HepG2 (cell line): ENCODE data around the gene MYOZ3. TPM values are rescaled to one million over a fixed set of nuclear protein-coding genes. Genes with fewer than 3 reads are reported as not detected.

Experiments
- CC2D1A ChIP-seq: sonication (generic); formaldehyde crosslinking; IDR thresholded peaks from 2 replicates; pipeline ENCODE4 v1.8.1; 2023; ENCODE audit warnings: mild to moderate bottlenecking, missing genetic modification reagents
- CHD2 ChIP-seq: IDR thresholded peaks from 2 replicates; pipeline ENCODE4 v1.6.1; 2011; ENCODE audit warnings: low read depth, low read length, improper control_type of control experiment
- ERF ChIP-seq: IDR thresholded peaks from 2 replicates; pipeline ENCODE4 v1.6.1; 2018; ENCODE audit warnings: missing biosample characterization, missing genetic modification reagents
- GFI1 ChIP-seq: sonication (generic); formaldehyde crosslinking; IDR thresholded peaks from 2 replicates; pipeline ENCODE4 v1.5.0; 2020; ENCODE audit warnings: missing genetic modification reagents, mild to moderate bottlenecking, borderline replicate concordance
- IKZF1 ChIP-seq: fragments of 450-650 bp; IDR thresholded peaks from 2 replicates; pipeline ENCODE4 v1.7.1; 2016
- IRX3 ChIP-seq: sonication (generic); formaldehyde crosslinking; IDR thresholded peaks from 2 replicates; pipeline ENCODE4 v1.8.1; 2023; ENCODE audit warnings: mild to moderate bottlenecking, low read depth, missing genetic modification reagents, borderline replicate concordance
- MED13 ChIP-seq: sonication (generic); formaldehyde crosslinking; IDR thresholded peaks from 2 replicates; pipeline ENCODE4 v1.5.0; 2020; ENCODE audit warnings: missing genetic modification reagents
- MTA3 ChIP-seq: sonication (generic); formaldehyde crosslinking; IDR thresholded peaks from 2 replicates; pipeline ENCODE4 v1.4.0; 2020; ENCODE audit warnings: missing genetic modification reagents
- NONO ChIP-seq, 2 experiments: fragments of 450-650 bp in 1 of 2; sonication (generic) in 1 of 2; formaldehyde crosslinking in 1 of 2; IDR thresholded peaks in 1 of 2; conservative IDR thresholded peaks in 1 of 2; 2 replicates each; pipeline versions ENCODE4 v1.6.1 to v1.8.0; 2017 to 2022; ENCODE audit warnings: mild to moderate bottlenecking in 1 of 2, missing genetic modification reagents in 1 of 2, moderate library complexity in 1 of 2
- REL ChIP-seq: sonication (generic); formaldehyde crosslinking; conservative IDR thresholded peaks from 2 replicates; pipeline ENCODE4 v1.8.0; 2022; ENCODE audit warnings: mild to moderate bottlenecking, missing genetic modification reagents, moderate library complexity
- SALL1 ChIP-seq: sonication (generic); formaldehyde crosslinking; IDR thresholded peaks from 2 replicates; pipeline ENCODE4 v1.8.0; 2022; ENCODE audit warnings: mild to moderate bottlenecking, missing genetic modification reagents
- SMYD3 ChIP-seq: sonication (generic); formaldehyde crosslinking; IDR thresholded peaks from 2 replicates; pipeline ENCODE4 v1.8.1; 2023; ENCODE audit warnings: mild to moderate bottlenecking, missing genetic modification reagents
- TBX3 ChIP-seq: fragments of 450-650 bp; IDR thresholded peaks from 2 replicates; pipeline ENCODE4 v1.6.1; 2017; ENCODE audit warnings: antibody characterized with exemption, mild to moderate bottlenecking, inconsistent platforms, borderline replicate concordance
- ZNF10 ChIP-seq: sonication (generic); formaldehyde crosslinking; IDR thresholded peaks from 2 replicates; pipeline ENCODE4 v1.4.0; 2020; ENCODE audit warnings: mild to moderate bottlenecking, low read depth, missing genetic modification reagents, borderline replicate concordance
- polyA plus RNA-seq, 8 experiments: library from polyadenylated mRNA; depleted of rRNA in 3 of 8; stranded (reverse) in 7 of 8; unstranded in 1 of 8; fragments of >200 nt; fragmentation: Illumina TruSeq in 4 of 8; extraction: Trizol in 4 of 8; gene quantifications; 2 replicates each; pipeline versions ENCODE4 v1.2.1 to v1.2.3, GENCODE V29; 2011 to 2016; ENCODE audit warnings: low read depth in 4 of 8, missing spikeins in 1 of 8, mixed read lengths in 1 of 8; ENCODE audit not compliant: insufficient read depth in 1 of 8
- total RNA-seq, 5 experiments: library from RNA; depleted of rRNA; stranded (reverse); fragments of >200 nt; fragmentation: Illumina TruSeq; extraction: Trizol; gene quantifications; 2 replicates each; pipeline ENCODE4 v1.2.3, GENCODE V29; 2016; ENCODE audit warnings: low read depth in 1 of 5
- TF ChIP-seq, protein P1 (sequence below): sonication (generic); formaldehyde crosslinking; IDR thresholded peaks from 2 replicates; pipeline ENCODE4 v1.5.1; 2020; ENCODE audit warnings: mild to moderate bottlenecking, missing genetic modification reagents, moderate library complexity
- TF ChIP-seq, protein P2 (sequence below): IDR thresholded peaks from 2 replicates; pipeline ENCODE4 v1.6.1; 2016
- TF ChIP-seq, protein P3 (sequence below): IDR thresholded peaks from 2 replicates; pipeline ENCODE4 v1.6.1; 2018; ENCODE audit warnings: missing genetic modification reagents
- TF ChIP-seq, protein P4 (sequence below): sonication (generic); formaldehyde crosslinking; IDR thresholded peaks from 2 replicates; pipeline ENCODE4 v1.8.0; 2023; ENCODE audit warnings: mild to moderate bottlenecking, missing genetic modification reagents
- TF ChIP-seq, protein P5 (sequence below): sonication (generic); formaldehyde crosslinking; IDR thresholded peaks from 2 replicates; pipeline ENCODE4 v1.4.0; 2020; ENCODE audit warnings: mild to moderate bottlenecking, missing genetic modification reagents

The MYOZ3 gene
- total and polyA plus RNA-seq, 2 of the 13 experiments (the other 11 are each of a cell fraction or from before 2014, with no cell fraction given), result 0.05 TPM; not detected in 1

DNA sequence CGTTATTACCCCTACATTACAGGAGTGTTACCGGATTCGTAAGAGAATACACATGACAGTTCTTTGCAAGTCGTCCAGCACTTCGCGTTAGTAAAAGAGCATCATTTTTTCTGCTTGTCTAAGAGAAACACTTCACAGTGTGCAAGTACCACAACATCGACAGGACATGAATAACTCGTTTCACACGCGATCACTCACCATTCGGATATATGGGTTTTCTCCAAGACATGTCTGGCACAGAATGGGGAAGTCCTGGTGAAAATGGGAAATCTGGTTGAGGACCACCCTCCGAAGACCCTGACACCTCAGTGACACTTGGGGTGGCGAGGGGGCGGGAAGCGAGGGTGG, 39.2 kb downstream of the MYOZ3 start (continued):
- TF ChIP-seq NONO (IDR thresholded peaks at IDR 0.05) (no peak), NONO (CRISPR knock-in tag; conservative IDR thresholded peaks at IDR 0.05) (no peak), ERF (CRISPR knock-in tag) (no peak), SALL1 (no peak), CC2D1A (CRISPR knock-in tag) (no peak), ZNF10 (CRISPR knock-in tag) (no peak), MTA3 (CRISPR knock-in tag) (no peak), TBX3 (no peak), CHD2 (no peak), REL (0 out of 2 replicates have a peak, but pooled peaks have one; percentile 5), IKZF1 (no peak), MED13 (CRISPR knock-in tag) (no peak), GFI1 (CRISPR knock-in tag) (0 out of 2 replicates have a peak, but pooled peaks have one; percentile 7), SMYD3 (CRISPR knock-in tag) (no peak), IRX3 (no peak)
- TF ChIP-seq, protein P1, sequence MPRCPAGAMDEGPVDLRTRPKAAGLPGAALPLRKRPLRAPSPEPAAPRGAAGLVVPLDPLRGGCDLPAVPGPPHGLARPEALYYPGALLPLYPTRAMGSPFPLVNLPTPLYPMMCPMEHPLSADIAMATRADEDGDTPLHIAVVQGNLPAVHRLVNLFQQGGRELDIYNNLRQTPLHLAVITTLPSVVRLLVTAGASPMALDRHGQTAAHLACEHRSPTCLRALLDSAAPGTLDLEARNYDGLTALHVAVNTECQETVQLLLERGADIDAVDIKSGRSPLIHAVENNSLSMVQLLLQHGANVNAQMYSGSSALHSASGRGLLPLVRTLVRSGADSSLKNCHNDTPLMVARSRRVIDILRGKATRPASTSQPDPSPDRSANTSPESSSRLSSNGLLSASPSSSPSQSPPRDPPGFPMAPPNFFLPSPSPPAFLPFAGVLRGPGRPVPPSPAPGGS (CRISPR knock-in tag), result no peak
- TF ChIP-seq, protein P2, sequence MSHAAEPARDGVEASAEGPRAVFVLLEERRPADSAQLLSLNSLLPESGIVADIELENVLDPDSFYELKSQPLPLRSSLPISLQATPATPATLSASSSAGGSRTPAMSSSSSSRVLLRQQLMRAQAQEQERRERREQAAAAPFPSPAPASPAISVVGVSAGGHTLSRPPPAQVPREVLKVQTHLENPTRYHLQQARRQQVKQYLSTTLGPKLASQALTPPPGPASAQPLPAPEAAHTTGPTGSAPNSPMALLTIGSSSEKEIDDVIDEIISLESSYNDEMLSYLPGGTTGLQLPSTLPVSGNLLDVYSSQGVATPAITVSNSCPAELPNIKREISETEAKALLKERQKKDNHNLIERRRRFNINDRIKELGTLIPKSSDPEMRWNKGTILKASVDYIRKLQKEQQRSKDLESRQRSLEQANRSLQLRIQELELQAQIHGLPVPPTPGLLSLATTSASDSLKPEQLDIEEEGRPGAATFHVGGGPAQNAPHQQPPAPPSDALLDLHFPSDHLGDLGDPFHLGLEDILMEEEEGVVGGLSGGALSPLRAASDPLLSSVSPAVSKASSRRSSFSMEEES (CRISPR knock-in tag), result no peak
- TF ChIP-seq, protein P3, sequence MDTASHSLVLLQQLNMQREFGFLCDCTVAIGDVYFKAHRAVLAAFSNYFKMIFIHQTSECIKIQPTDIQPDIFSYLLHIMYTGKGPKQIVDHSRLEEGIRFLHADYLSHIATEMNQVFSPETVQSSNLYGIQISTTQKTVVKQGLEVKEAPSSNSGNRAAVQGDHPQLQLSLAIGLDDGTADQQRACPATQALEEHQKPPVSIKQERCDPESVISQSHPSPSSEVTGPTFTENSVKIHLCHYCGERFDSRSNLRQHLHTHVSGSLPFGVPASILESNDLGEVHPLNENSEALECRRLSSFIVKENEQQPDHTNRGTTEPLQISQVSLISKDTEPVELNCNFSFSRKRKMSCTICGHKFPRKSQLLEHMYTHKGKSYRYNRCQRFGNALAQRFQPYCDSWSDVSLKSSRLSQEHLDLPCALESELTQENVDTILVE (CRISPR knock-in tag), result no peak
- TF ChIP-seq, protein P4, sequence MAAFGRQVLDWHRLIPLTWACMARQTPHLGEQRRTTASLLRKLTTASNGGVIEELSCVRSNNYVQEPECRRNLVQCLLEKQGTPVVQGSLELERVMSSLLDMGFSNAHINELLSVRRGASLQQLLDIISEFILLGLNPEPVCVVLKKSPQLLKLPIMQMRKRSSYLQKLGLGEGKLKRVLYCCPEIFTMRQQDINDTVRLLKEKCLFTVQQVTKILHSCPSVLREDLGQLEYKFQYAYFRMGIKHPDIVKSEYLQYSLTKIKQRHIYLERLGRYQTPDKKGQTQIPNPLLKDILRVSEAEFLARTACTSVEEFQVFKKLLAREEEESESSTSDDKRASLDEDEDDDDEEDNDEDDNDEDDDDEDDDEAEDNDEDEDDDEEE (CRISPR knock-in tag), result 0 out of 2 replicates have a peak, but pooled peaks have one; percentile 26
- TF ChIP-seq, protein P5, sequence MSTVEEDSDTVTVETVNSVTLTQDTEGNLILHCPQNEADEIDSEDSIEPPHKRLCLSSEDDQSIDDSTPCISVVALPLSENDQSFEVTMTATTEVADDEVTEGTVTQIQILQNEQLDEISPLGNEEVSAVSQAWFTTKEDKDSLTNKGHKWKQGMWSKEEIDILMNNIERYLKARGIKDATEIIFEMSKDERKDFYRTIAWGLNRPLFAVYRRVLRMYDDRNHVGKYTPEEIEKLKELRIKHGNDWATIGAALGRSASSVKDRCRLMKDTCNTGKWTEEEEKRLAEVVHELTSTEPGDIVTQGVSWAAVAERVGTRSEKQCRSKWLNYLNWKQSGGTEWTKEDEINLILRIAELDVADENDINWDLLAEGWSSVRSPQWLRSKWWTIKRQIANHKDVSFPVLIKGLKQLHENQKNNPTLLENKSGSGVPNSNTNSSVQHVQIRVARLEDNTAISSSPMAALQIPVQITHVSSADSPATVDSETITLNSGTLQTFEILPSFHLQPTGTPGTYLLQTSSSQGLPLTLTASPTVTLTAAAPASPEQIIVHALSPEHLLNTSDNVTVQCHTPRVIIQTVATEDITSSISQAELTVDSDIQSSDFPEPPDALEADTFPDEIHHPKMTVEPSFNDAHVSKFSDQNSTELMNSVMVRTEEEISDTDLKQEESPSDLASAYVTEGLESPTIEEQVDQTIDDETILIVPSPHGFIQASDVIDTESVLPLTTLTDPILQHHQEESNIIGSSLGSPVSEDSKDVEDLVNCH (CRISPR knock-in tag), result no peak
